Endothelial cell of umbilical vein (primary cell): ENCODE results near the gene AP1G1. TPM values are rescaled to one million over a fixed set of nuclear protein-coding genes. Genes with fewer than 3 reads are reported as not detected.

Experiments used
- BruUV-seq: library from RNA; stranded (reverse); fragments of 400-500 nt; replicated peaks from 2 replicates; lab custom pipeline; 2021; lab: Mats Ljungman, UMichigan
- CTCF ChIA-PET: fragments of 300-600, 350-600 bp; sonication (Branson Sonifier 250); formaldehyde crosslinking; loops from one replicate; lab custom pipeline; 2021; ENCODE audit warnings: antibody characterized with exemption, inconsistent platforms; lab: Charles Lee
- POLR2A ChIA-PET: fragments of 300-600, 350-600 bp; sonication (Branson Sonifier 250); formaldehyde crosslinking; loops from one replicate; lab custom pipeline; 2021; ENCODE audit warnings: antibody characterized with exemption, inconsistent platforms; lab: Charles Lee
- DNase-seq: peaks from one replicate; pipeline ENCODE4 v3.0.0-alpha.2; 2011; ENCODE audit warnings: low read depth, low spot score
- FAIRE-seq: peaks from 2 replicates; lab custom pipeline; 2011; peaks lifted over from hg19 to GRCh38; lab: Jason Lieb, UNC
- H2AFZ ChIP-seq: 2 replicates; pipeline ENCODE4 v1.6.0; 2012; ENCODE audit warnings: low read depth, low read length, control low read depth, inconsistent platforms
- H3K27ac ChIP-seq: 2 replicates; pipeline ENCODE4 v1.5.1; 2011; ENCODE audit warnings: low read depth, mild to moderate bottlenecking, control low read depth, low read length, moderate library complexity; ENCODE audit not compliant: insufficient read depth
- H3K27me3 ChIP-seq, 2 experiments: 2 replicates each; pipeline versions ENCODE4 v1.6.0 to v1.6.1; 2011; ENCODE audit warnings: low read length in 2 of 2, mixed read lengths in 1 of 2; ENCODE audit not compliant: control insufficient read depth in 2 of 2, insufficient read depth in 2 of 2
- H3K36me3 ChIP-seq, 2 experiments: 2 replicates in 1 of 2; 3 replicates in 1 of 2; pipeline ENCODE4 v1.5.1; 2011; ENCODE audit warnings: low read length in 2 of 2, mild to moderate bottlenecking in 1 of 2, moderate library complexity in 1 of 2; ENCODE audit not compliant: control insufficient read depth in 2 of 2, insufficient read depth in 2 of 2; ENCODE audit errors: extremely low read depth in 1 of 2
- H3K4me1 ChIP-seq: 3 replicates; pipeline ENCODE4 v1.5.1; 2011; ENCODE audit warnings: mild to moderate bottlenecking, low read length; ENCODE audit not compliant: control insufficient read depth, insufficient read depth; ENCODE audit errors: extremely low read depth
- H3K4me2 ChIP-seq: 2 replicates; pipeline ENCODE4 v1.6.1; 2011; ENCODE audit warnings: low read length, control low read depth, mixed read lengths; ENCODE audit not compliant: insufficient read depth
- H3K4me3 ChIP-seq, 3 experiments: fragments of 200-600 bp in 1 of 3; sonication (generic), shearing (Covaris generic) in 1 of 3; replicated peaks in 1 of 3; 2 replicates each; pipeline ENCODE4 v1.5.1; 2011 to 2016; ENCODE audit warnings: control low read depth in 3 of 3, low read length in 3 of 3, mild to moderate bottlenecking in 2 of 3, inconsistent platforms in 1 of 3, low read depth in 1 of 3, moderate library complexity in 1 of 3; ENCODE audit not compliant: insufficient read depth in 1 of 3
- H3K79me2 ChIP-seq: 2 replicates; pipeline ENCODE4 v1.6.0; 2012; ENCODE audit warnings: low read length, inconsistent platforms; ENCODE audit not compliant: control insufficient read depth, insufficient read depth
- H3K9ac ChIP-seq: replicated peaks from 2 replicates; pipeline ENCODE3; 2011; ENCODE audit warnings: low read length, control low read depth; ENCODE audit not compliant: insufficient read depth; ENCODE audit errors: extremely low read depth
- H3K9me1 ChIP-seq: replicated peaks from 3 replicates; pipeline ENCODE4 v1.6.0; 2011; ENCODE audit warnings: mild to moderate bottlenecking, low read length; ENCODE audit not compliant: control insufficient read depth, insufficient read depth; ENCODE audit errors: extremely low read depth
- H3K9me3 ChIP-seq: replicated peaks from 2 replicates; pipeline ENCODE4 v1.5.1; 2012; ENCODE audit warnings: low read length, inconsistent platforms; ENCODE audit not compliant: control insufficient read depth, insufficient read depth
- H4K20me1 ChIP-seq: replicated peaks from 2 replicates; pipeline ENCODE3; 2011; ENCODE audit warnings: mild to moderate bottlenecking, low read length; ENCODE audit not compliant: control insufficient read depth, insufficient read depth; ENCODE audit errors: extremely low read depth
- CTCF ChIP-seq, 2 donors: IDR thresholded peaks; 1 replicate in 1 of 2; 2 replicates in 1 of 2; pipeline ENCODE4 v1.5.1; 2011; ENCODE audit warnings: low read length in 2 of 2, mild to moderate bottlenecking in 2 of 2, moderate library complexity in 2 of 2, control low read depth in 1 of 2, inconsistent platforms in 1 of 2, low read depth in 1 of 2; ENCODE audit not compliant: insufficient read depth in 1 of 2; ENCODE audit errors: extremely low read depth in 1 of 2
- EZH2 ChIP-seq: IDR thresholded peaks from 2 replicates; pipeline ENCODE4 v1.6.1; 2012; ENCODE audit warnings: borderline replicate concordance, low read depth, mild to moderate bottlenecking, moderate library complexity, low read length, inconsistent platforms; ENCODE audit not compliant: severe bottlenecking
- FOS ChIP-seq: IDR thresholded peaks from 2 replicates; pipeline ENCODE4 v1.6.1; 2011; ENCODE audit warnings: mild to moderate bottlenecking, low read length, moderate library complexity, borderline replicate concordance; ENCODE audit not compliant: insufficient read depth
- GATA2 ChIP-seq: IDR thresholded peaks from 2 replicates; pipeline ENCODE4 v1.7.0; 2011; ENCODE audit warnings: low read depth, mild to moderate bottlenecking, moderate library complexity, mixed read lengths, low read length; ENCODE audit not compliant: insufficient read length, insufficient read depth
- JUN ChIP-seq: IDR thresholded peaks from 2 replicates; pipeline ENCODE4 v1.6.1; 2011; ENCODE audit warnings: borderline replicate concordance, low read depth; ENCODE audit not compliant: insufficient read length, insufficient read depth
- MYC ChIP-seq: IDR thresholded peaks from one replicate; pipeline ENCODE4 v1.6.1; 2011; ENCODE audit warnings: mild to moderate bottlenecking, low read depth, low read length
- POLR2A ChIP-seq: IDR thresholded peaks from 2 replicates; pipeline ENCODE4 v1.6.1; 2012; ENCODE audit warnings: low read depth, mild to moderate bottlenecking, control low read depth, low read length
- POLR2AphosphoS5 ChIP-seq: IDR thresholded peaks from 2 replicates; pipeline ENCODE4 v1.6.1; 2012; ENCODE audit warnings: low read depth, mild to moderate bottlenecking, control low read depth, low read length, moderate library complexity; ENCODE audit not compliant: insufficient read depth
- dilution Hi-C: fragments of 300-500 bp; cut with MboI; formaldehyde crosslinking; loops from one replicate; pipeline ENCODE4 v1.15.0; 2019; ENCODE audit warnings: low sequenced_read_pairs; ENCODE audit not compliant: extremely low pct_ligation_motif_present
- intact Hi-C: fragments of 100-400 bp; cut with micrococcal nuclease; formaldehyde crosslinking; loops from one replicate; pipeline ENCODE4 v1.10.0; 2022
- polyA plus RNA-seq, 4 experiments: library from polyadenylated mRNA; depleted of rRNA in 3 of 4; stranded (reverse) in 3 of 4; unstranded in 1 of 4; fragments of >200 nt; gene quantifications; 2 replicates each; pipeline versions ENCODE4 v1.2.1 to v1.2.3, GENCODE V29; 2011 to 2012; ENCODE audit warnings: missing spikeins in 1 of 4
- total RNA-seq: library from RNA; stranded (reverse); gene quantifications from 2 replicates; pipeline ENCODE4 v1.2.3, GENCODE V29; 2021
- TF ChIP-seq, protein P1 (sequence below): IDR thresholded peaks from 2 replicates; pipeline ENCODE4 v1.6.1; 2011; ENCODE audit not compliant: insufficient read depth, insufficient read length

AP1G1 gene
- total and polyA plus RNA-seq, 2 donors (not counting 3 experiments of a cell fraction or from before 2014, with no cell fraction given): 57.4 to 85.3 TPM

DNA sequence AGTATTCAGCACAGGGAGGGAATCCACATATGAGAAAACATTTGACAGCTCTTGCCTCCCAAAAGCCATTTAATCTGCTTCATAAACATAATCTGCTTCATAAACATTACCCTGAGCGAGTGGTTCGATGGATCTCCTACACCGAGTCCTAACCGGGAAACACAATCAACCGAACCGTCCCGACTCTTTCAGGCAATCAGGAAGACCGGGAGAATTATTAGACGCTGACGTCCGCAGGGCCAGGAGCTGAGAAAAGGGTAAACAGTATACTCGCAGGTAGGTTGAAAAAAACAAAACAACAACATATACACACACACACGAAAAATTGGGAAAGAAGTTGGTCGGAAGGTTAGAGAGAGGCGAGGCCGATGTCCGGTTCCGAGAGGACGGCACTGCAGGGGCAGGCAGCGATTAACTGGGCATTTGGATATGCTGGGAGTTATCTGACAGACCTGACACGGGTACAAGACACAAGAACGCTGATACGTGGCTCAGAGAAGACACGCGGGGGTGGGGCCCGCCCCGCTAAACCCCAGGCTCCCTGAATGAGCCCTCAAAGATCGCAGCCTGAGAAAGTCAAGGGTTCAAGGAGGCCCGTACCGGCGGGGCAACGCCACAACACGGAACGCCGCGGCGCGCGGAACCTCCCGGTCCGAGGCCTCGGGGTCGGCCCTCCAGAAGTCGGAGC, 585 bp downstream of the AP1G1 start:
- intact Hi-C loops: loop anchor here (1.0 to 5.0 kb wide), 5 partner anchors 37 to 285 kb away; partner anchors contain the start of genes ATXN1L, DHX38, IST1 and PHLPP2
- BruUV-seq: no TSS peak
- Histone ChIP-seq H3K4me3 (peak overlapping the region; percentile 88 to 92 (median 92)), H3K9me3 (no peaks in the 10 kb centered on the region), H3K79me2 (peaks cover 50% of the 10 kb centered on the region), H4K20me1 (no peaks in the 10 kb centered on the region), H3K27me3 (no peaks in the 10 kb centered on the region), H3K9ac (peak overlapping the region; percentile 98), H3K27ac (peak overlapping the region; percentile 94), H3K9me1 (no peaks in the 10 kb centered on the region), H3K36me3 (no peaks in the 10 kb centered on the region), H3K4me1 (peaks cover 18% of the 10 kb centered on the region), H2AFZ (peak overlapping the region; percentile 81), H3K4me2 (peak overlapping the region; percentile 85)
- CTCF ChIA-PET: interaction anchor here (0.8 to 3.3 kb wide), 3 partner anchors 74 to 154 kb away, joined by 3 to 17 read pairs (median 11); no protein-coding TSS in a partner anchor
- peak; percentile 55 for DNase-seq
- dilution Hi-C loops: no loop called here
- TF ChIP-seq POLR2A (no peak), MYC (no peak), FOS (no peak), GATA2 (no peak), JUN (no peak), EZH2 (no peak), POLR2AphosphoS5 (no peak), CTCF (IDR thresholded peaks at IDR 0.05; ENCODE audit: extremely low read depth in 1 of 2, insufficient read depth in 1 of 2, low read depth in 1 of 2, low read length in 2 of 2) (no peak)
- TF ChIP-seq, protein P1, sequence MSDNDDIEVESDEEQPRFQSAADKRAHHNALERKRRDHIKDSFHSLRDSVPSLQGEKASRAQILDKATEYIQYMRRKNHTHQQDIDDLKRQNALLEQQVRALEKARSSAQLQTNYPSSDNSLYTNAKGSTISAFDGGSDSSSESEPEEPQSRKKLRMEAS: no peak
- POLR2A ChIA-PET: no interaction called here
- FAIRE-seq: peak; percentile 18
